Measurements from ENCODE around the gene ACAP1.

ACAP1 gene

DNA sequence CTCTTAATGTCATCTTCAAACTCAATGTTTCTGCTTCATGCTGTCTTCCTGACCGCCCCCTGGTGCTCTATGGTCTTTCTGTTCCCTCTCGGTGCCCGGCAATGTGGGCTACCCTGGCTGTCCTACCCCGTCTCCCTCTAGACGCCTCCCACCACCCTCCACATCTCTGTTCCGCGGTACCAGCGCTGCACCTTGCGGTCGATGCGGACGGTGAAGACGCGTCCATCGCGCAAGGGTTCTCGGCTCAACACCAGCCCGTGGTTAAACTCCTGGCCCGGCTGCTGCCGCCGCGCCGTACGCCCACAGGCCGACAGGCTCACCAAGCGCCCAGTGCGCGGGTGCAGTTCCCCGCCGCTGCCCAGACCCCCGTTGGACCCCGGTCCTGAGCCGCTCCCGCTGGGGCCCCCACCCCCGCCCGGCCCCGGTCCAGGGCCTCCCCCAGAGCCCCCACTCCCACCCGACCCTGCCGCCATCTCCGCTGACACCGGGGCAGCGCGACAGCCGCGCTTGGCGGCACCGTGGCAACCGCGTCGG is 7.4 kb upstream of the ACAP1 start, which contains the start of gene NEURL4:
NEURL4 (minus strand) TSS at position 496 of the 534 bp plus-strand sequence; CDS start at position 473, 23 bp downstream.
- peak within 1 kb of the TSS; percentile 81 for H3K27ac ChIP-seq (ENCODE audit: low read depth, low read length, poor library complexity, severe bottlenecking)
- H3K4me2 ChIP-seq (ENCODE audit: low read length): peak within 1 kb of the TSS; percentile 88
- H3K9me2 ChIP-seq (ENCODE audit: low read depth, low read length): no peaks in the 10 kb centered on the region
- no peaks in the 10 kb centered on the region for H3K27me3 ChIP-seq (ENCODE audit: insufficient read depth, low read length)
- no peaks in the 10 kb centered on the region for H3F3A ChIP-seq (ENCODE audit: insufficient read depth, low read length)
- no peaks in the 10 kb centered on the region for H3K79me2 ChIP-seq (ENCODE audit: insufficient read depth, low read length)
- peaks cover 34% of the 10 kb centered on the region for H3K4me1 ChIP-seq (ENCODE audit: insufficient read depth, low read length, severe bottlenecking)
- no peak within 1 kb of the TSS for H2AFZ ChIP-seq (ENCODE audit: low read length)
- H3K9ac ChIP-seq (ENCODE audit: low read length): peak within 1 kb of the TSS; percentile 94
- H3K9me3 ChIP-seq (ENCODE audit: low read length): no peaks in the 10 kb centered on the region
- no peaks in the 10 kb centered on the region for H4K20me1 ChIP-seq (ENCODE audit: insufficient read depth, low read length)
- H3K4me3 ChIP-seq (ENCODE audit: low read depth, low read length, poor library complexity, severe bottlenecking): peak within 1 kb of the TSS; percentile 98
- TF ChIP-seq, protein P1, sequence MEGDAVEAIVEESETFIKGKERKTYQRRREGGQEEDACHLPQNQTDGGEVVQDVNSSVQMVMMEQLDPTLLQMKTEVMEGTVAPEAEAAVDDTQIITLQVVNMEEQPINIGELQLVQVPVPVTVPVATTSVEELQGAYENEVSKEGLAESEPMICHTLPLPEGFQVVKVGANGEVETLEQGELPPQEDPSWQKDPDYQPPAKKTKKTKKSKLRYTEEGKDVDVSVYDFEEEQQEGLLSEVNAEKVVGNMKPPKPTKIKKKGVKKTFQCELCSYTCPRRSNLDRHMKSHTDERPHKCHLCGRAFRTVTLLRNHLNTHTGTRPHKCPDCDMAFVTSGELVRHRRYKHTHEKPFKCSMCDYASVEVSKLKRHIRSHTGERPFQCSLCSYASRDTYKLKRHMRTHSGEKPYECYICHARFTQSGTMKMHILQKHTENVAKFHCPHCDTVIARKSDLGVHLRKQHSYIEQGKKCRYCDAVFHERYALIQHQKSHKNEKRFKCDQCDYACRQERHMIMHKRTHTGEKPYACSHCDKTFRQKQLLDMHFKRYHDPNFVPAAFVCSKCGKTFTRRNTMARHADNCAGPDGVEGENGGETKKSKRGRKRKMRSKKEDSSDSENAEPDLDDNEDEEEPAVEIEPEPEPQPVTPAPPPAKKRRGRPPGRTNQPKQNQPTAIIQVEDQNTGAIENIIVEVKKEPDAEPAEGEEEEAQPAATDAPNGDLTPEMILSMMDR (IDR thresholded peaks at IDR 0.05; ENCODE audit: low read length): no peak
- TF ChIP-seq EZH2 (IDR thresholded peaks at IDR 0.05; ENCODE audit: borderline replicate concordance, low read length): no peak
- H3K36me3 ChIP-seq (ENCODE audit: insufficient read depth, low read length): peaks cover 26% of the 10 kb centered on the region; the same call in 1 of the 2 replicates

DNA sequence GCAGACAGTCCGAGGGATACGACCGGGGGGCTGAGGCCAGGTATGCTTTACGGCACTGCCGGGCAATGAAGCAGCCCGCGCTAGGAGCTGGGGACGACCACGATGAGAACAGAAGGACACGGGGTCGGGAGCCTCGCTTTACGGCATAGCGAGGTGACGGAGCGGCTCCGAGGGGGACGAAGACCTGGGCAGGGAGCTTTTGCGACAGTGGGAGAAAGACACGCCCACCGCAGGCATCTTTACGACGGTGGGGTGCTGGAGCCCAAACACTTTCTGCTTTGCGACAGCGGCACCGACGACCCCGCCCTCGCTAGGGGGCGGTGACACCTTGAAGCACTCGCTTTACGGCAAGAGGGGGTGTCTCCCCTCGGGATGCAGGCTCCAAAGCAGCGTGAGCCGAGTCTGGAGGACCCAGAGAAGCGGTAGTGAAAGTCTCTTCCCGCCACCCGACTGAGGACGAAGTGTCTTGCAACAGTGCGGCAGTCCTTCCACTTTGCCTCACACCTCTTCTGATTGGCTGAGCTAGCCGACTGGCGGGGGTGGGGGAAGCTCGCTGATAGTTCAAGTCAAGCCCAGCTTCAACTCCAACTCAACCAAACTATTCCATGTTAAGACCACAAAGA is 6.8 kb upstream of the ACAP1 start:
- H3K27ac ChIP-seq (ENCODE audit: low read depth, low read length, poor library complexity, severe bottlenecking): peak overlapping the region; percentile 81

DNA sequence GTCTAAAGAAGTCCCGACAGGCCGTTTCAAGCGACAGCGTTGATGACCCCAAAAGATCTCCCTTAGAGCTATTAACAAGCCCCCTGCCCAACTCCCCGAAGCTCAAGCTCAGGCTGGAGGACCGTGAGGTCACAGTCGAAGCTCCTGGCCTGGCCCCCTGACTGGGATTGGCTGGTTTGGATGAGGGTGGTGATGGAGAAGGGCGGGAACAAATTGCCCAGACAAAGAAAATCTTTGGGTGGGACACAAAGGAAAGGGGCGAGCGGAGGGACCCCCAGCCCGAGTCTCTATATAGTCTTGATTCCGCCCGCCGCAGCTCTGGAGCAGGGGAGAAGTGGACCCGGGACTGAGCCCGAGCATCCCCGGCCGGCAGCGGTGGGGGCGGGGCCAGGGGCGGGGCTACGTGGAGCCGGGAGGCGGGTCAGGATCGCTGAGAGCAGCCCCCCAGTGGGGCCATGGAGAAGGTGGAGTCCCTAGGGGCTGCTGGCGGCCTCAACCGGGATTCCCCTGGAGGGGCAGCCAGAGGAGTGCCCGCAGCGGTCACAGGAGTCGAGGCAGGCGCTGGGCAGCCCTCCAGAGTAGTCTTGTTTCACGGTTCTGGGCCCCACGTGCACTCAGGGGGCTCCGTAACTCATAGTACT is 6.2 kb upstream of the ACAP1 start:
- Histone ChIP-seq H3K9me2 (ENCODE audit: low read depth, low read length) (no peaks in the 10 kb centered on the region), H3K27me3 (ENCODE audit: insufficient read depth, low read length) (no peaks in the 10 kb centered on the region), H3K79me2 (ENCODE audit: insufficient read depth, low read length) (no peaks in the 10 kb centered on the region), H3K4me1 (ENCODE audit: insufficient read depth, low read length, severe bottlenecking) (peaks cover 36% of the 10 kb centered on the region), H4K20me1 (ENCODE audit: insufficient read depth, low read length) (no peaks in the 10 kb centered on the region), H3K4me3 (ENCODE audit: low read depth, low read length, poor library complexity, severe bottlenecking) (peak overlapping the region; percentile 98), H3K4me2 (ENCODE audit: low read length) (peak overlapping the region; percentile 88), H3K36me3 (ENCODE audit: insufficient read depth, low read length) (peaks cover 16% of the 10 kb centered on the region; the same call in 1 of the 2 replicates), H3F3A (ENCODE audit: insufficient read depth, low read length) (no peaks in the 10 kb centered on the region), H3K27ac (ENCODE audit: low read depth, low read length, poor library complexity, severe bottlenecking) (peak overlapping the region; percentile 81), H3K9me3 (ENCODE audit: low read length) (no peaks in the 10 kb centered on the region), H3K9ac (ENCODE audit: low read length) (peak overlapping the region; percentile 68), H2AFZ (ENCODE audit: low read length) (no peak overlapping the region)
- TF ChIP-seq, protein P1 (IDR thresholded peaks at IDR 0.05; ENCODE audit: low read length): no peak
- TF ChIP-seq EZH2 (IDR thresholded peaks at IDR 0.05; ENCODE audit: borderline replicate concordance, low read length): no peak

More for the DNA sequence above, 6.8 kb upstream of the ACAP1 start:
- no peaks in the 10 kb centered on the region for H3K9me3 ChIP-seq (ENCODE audit: low read length)
- TF ChIP-seq EZH2 (IDR thresholded peaks at IDR 0.05; ENCODE audit: borderline replicate concordance, low read length): no peak
- TF ChIP-seq, protein P1 (IDR thresholded peaks at IDR 0.05; ENCODE audit: low read length): no peak
- peaks cover 34% of the 10 kb centered on the region for H3K4me1 ChIP-seq (ENCODE audit: insufficient read depth, low read length, severe bottlenecking)
- H3K4me2 ChIP-seq (ENCODE audit: low read length): peak overlapping the region; percentile 88
- no peaks in the 10 kb centered on the region for H3F3A ChIP-seq (ENCODE audit: insufficient read depth, low read length)
- H2AFZ ChIP-seq (ENCODE audit: low read length): no peak overlapping the region
- H3K27me3 ChIP-seq (ENCODE audit: insufficient read depth, low read length): no peaks in the 10 kb centered on the region
- no peaks in the 10 kb centered on the region for H4K20me1 ChIP-seq (ENCODE audit: insufficient read depth, low read length)
- H3K4me3 ChIP-seq (ENCODE audit: low read depth, low read length, poor library complexity, severe bottlenecking): peak overlapping the region; percentile 98
- no peaks in the 10 kb centered on the region for H3K9me2 ChIP-seq (ENCODE audit: low read depth, low read length)
- H3K79me2 ChIP-seq (ENCODE audit: insufficient read depth, low read length): no peaks in the 10 kb centered on the region
- peaks cover 20% of the 10 kb centered on the region; the same call in 1 of the 2 replicates for H3K36me3 ChIP-seq (ENCODE audit: insufficient read depth, low read length)
- peak overlapping the region; percentile 94 for H3K9ac ChIP-seq (ENCODE audit: low read length)
